ENCODE measurements around the gene GFAP.

GFAP gene

DNA sequence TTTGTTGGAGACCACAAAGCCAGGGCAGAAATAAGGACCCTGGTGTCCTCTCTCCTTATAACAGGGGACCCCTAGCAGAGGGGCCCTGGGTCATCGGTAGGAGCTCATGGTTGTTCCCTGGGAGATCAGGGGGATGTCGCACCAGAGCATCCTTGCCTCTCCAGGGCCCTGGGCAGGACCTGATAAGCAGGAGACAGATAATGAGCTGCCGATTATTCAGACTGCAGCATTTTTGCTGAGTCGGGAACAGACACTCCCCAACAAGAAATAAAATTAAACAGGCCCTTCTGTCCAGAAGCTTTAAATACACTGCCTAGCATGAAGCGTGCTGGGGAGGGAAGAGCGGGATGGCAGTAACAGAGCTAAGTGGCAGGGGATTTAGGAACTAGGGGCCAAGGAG, 15.4 kb upstream of the GFAP start:
- no peak for DNase-seq

- DNase-seq, result no peak
Measured at GRCh38 chr17:44928950-44929720, 13.8 kb upstream of the GFAP start.

DNA sequence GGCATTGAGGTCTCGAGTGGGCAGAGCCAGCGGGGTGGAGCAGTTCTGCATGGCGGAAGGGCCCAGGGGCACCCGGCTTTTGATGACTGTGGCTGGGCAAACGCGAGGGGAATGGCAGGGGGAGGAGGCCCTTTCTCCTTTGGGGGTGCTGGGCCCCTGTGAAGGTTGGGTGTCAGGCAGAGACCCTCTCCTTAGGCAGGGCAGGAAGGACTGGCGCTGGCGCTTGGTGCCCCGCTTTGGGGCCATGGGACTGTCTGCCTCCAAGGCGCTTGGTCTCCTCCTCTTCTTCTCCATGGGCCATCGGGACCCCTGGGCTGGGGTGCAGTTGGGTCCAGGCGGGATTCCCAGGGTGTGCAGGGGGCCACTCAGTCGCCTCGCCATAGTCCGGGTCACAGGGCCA, 12.8 kb upstream of the GFAP start:
- no peak for DNase-seq

- DNase-seq, result no peak
Measured at GRCh38 chr17:44927696-44928095, 12.4 kb upstream of the GFAP start.

DNA sequence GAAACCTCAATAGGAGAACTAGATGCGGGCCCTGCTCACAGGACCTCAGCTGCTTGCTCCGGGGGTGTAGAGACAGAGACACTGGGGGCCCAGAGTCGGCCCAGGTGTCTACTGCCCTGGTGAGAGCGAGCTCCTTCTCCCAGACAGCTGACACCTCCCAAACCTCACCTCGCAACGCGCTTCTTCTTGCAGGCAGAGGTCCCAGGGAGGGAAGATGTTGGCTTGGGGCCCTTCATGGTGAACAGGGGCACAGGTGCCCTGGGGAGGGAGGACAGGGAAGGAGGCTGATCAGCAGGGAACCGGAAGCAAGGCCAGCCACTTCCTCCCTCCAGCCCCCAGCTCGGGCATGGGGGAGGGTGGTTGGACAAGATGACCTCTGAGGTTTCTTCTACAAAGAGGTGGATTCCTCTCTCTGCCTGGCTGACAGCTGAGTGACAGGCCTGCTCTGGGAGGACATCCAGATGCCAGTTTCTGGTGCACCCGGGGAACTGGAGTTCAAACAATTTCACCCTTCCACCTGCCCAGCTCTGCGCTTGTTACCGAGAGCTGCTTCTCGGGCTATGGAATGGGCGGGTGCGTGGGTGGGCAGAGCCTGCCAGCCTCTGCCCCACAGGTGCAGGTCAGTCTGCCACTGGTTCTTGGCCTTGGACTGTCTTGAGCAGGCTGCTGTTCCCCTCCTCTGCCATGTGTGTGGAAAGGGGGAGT, 11.7 kb upstream of the GFAP start:
- no peak for DNase-seq

DNA sequence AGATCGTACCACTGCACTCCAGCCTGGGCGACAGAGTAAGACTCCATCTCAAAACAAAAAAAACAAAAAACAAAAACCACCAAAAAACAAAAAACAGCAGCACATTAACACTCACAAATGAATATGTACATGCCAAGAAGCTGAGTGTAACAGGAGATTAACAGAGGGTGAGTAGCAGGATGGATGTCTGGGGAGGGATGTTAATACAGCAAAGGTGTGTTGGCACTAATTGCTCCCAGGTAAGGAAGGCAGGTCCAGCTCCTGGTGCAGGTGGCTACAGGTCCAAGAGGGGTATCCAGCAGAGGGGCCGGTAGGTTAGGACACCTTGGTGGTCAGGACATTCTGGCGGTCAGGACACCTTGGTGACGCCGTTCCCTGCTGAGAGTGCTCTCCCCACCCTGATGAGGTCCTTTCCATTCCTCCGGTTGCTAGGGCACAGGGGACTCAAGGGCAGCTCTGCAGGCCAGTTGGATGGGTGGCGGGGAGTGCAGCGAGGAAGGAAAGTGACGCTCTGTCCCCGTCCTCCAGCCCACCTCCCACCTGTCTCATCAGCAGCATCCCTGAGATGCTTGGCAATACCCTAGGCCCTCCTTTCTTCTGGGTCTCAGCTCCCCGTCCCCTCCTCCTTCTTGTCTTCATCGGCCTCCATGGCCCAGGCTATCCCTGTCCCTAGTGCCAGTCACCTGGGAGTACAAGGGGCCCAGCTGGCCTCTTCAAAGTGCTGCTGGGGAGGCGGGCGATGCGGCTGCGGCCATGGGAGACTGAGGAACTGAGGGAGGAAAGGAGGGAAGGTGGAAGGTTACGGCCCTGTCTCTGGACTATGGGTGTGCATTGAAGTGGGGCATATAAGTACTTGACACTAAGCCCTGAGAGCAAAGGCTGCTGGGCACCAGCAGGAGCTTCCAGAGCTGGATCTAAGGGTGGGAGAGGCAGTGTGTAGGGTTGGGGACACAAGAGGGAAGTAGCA, 10.7 kb upstream of the GFAP start:
- DNase-seq, result no peak

GRCh38 chr17:44924107-44924544, 8.8 kb upstream of the GFAP start:
- DNase-seq, result no peak

DNA sequence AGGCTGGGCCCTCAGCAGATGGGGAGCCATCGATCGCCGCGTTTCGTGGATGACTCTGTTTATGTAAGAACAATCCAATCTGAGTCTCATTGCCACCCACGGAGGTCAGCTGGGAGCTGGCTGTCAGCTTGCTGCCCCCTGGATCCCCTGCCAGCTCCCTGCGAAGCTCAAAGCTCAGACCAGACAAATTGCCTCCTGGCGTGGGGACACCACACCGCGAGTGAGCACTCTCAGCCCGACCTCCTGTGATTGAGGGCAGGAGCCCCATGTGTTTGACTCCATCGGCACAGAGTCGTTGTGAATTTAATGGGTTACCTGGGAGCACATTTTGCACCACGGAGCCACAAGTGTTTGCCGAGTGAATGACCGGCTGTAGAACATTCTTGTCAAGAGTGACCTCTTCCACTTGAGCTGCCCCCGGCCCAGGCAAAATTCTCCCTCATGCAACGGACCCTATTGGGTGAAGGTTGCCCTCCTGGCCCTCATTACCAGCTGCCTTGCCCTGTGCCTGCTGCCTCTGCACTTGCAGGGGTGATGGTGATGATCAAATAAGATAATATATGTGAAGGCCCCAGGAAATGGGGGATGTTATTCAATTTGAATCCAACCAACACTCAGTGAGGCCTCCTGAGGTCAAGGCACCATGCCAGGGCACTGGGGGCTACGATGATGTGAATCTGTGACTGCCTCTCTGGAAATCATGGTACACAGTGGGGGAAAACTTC, 7.6 kb upstream of the GFAP start:
- no peak for DNase-seq

DNA sequence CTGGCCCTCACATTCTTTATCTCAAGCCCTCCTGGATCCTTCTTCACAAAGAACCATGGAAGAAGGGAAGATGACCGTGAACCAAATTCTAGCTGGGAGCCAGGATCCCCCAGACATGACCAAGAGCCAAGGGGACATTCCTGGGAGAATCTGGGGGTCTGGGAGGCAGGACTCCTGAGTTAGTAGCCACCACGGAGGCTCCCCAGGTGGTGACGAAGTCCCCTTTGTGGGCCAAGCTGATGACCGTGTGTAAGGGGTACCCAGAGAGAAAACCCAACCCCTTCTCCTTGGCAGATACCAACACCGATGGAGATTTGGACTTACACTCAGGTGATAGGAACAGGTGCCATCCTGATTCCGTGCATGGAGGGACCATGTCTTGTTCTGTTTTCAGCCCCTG, 6.8 kb upstream of the GFAP start:
- no peak for DNase-seq

GRCh38 chr17:44921122-44921882, 6.0 kb upstream of the GFAP start:
- DNase-seq, result no peak

DNA sequence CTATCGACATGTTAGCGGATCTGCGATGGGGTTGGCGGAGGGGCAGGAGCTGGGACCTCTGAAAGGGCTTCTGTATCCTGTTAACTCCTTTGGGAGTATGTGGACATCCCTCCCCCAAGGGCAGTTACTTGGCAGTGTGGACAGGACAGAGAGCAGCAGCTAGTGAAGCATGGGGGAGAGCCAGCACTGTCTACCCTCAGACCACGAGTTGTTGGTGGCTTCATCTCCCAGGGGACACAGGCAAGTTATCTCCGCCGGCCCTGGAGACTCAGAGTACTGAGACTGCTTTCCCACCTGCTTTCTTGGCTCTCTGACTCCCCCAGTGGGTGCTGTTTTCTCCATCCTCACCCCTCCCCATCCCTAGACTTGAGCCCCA, 5.3 kb upstream of the GFAP start:
- no peak for DNase-seq

DNA sequence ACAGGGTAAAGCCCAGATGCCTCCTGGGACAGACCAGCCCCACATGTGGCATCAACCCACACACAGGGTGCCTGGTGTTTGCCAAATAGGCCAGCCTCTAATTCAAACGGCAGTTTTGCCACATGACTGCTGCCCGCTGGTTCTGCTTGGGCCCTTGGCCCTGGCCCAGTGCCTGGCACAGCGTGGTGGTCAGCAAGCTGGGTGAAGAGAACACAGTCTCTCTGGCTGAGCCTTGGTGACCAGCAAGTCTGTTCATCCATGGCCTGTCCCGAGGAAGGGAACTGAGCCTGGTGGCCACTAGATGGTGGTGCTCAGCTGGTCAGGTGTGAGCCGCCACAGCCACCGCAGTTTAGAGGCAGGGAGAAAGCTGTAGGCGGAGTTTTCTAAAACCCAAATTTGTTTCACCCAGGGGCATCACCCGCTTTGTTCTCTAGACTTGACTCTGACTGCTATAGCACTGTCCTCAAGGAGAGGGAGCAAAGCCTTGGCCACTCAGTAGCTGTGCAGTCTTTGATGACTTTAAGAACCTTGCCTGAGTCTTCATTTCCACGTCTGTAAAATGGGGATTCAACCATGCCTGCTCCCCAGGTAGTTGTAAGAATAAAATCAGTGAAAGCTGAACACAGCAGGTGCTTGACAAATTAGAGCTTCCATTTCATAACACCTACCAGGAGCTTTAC, 4.7 kb upstream of the GFAP start:
- DNase-seq, result no peak

DNA sequence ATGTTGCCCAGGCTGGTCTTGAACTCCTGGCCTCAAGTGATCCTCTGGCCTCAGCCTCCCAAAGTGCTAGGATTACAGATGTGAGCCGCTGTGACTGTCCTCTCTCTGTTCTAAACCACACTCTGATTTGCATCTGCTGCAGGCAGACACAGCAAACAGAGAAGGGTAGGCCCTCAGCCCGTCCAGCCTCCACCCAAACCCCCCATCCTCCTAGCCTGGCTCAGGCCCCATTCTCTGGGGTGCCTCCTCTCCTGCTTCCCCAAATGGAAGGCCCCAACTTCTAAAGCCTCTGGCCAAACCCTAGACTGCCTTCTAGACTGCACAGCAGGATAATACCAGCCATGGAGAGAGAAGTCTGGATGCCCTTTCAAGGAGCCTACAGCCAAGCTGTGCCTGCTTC, 4.1 kb upstream of the GFAP start:
- DNase-seq, result no peak

DNA sequence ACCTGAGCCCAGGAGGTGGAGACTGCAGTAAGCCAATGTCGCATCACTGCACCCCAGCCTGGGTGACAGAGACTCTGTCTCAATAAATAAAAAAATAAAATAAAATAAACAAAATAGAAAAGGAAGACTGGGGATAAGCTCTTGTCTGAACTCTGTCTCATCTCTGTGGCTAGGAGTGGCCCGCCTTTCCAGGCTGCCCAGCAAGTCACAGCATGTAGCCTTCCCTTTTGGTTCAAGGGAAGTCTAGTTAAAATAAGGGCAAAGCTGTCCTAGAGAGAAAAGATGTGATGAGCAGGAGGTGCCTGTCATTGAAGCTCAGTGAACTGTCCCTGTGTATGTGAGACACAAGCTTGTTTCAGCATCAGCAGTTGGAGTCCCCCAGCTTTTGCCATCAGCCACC, 2.7 kb upstream of the GFAP start:
- no peak for DNase-seq

DNA sequence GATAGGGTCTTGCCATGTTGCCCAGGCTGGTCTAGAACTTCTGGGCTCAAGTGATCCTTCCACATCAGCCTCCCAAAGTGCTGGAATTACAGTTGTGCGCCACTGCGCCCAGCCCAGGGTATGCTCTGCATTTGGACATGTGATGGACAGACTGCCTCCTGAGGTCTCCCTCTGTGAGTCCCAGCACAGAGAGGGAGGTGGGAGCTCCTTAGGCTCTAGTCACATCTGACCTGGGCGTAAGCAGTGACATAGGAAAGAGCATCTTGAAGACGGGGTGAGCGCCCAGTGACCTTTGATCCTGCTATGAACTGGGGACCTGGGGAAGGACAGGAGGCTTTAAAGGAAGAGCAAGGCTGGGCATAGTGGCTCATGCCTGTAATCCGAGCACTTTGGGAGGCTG, 2.2 kb upstream of the GFAP start:
- DNase-seq, result no peak

DNA sequence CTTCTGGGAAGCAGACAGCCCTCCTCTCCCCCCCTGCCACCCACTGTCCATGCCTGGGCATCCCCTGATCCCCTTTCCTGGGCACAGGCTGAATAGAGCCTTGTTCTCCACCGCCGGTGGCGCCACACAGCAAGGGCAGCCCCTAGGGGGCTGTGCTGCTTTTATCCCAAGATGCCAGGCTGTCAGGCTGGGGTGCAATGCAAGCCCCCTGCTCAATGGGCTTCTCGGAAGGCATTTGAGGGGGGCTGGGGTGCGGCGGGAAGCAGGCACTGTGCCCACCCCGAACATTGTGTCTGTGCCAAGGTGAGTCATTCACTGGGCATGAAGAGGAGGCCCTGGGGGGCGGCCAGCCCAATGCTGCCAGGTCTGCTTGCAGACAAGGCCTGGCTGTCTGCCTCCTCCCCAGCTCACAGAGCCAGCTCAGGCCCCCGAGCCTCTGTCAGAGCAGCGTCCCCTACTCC, 1.5 kb upstream of the GFAP start:
- DNase-seq, result no peak

DNA sequence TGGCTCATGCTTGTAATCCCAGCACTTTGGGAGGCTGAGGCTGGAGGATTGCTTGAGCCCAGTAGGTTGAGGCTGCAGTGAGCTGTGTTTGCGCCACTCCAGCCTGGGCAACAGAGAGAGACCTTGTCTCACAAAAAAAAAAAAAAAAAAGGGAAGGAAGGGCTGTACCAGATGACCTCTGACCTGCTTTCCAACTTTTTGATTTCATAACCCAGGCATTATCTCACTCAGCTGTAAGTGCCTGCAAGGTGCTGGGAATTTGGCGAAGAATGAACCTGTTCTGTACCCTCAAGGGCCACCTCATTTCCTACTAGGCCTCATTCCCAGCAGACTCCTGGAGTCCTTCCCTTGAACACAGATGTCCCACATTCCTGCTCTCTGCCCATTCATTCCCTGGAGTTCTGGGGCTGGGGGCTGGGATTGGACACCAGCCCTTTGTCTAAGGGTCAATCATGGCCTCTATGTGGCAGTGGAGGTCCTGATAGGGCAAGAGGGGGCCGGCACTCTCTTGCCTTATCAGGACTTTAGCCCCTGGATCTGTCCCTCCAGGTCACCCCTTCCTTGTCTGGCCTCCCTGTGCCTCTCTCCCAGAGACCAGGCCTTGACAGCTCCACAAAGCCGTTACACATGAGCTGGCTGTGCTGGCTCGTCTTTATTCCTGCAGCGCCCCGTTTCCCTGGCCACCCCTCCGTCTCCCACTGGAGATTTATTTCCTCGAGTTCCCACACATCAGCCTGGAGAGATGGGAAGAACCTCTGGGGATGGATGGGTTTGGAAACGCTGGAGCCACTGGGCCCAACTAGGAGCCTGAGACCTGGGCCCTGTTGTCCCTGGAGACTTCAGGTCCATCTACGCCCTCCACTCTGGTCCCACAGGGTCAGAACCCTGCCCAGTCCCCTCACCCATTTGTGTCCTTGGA, 821 bp upstream of the GFAP start:
- no peak for DNase-seq

- DNase-seq, result no peak
Measured at GRCh38 chr17:44914698-44915271, 515 bp downstream of the GFAP start.

- DNase-seq, result no peak
Measured at GRCh38 chr17:44914148-44914547, 1.2 kb downstream of the GFAP start.

DNA sequence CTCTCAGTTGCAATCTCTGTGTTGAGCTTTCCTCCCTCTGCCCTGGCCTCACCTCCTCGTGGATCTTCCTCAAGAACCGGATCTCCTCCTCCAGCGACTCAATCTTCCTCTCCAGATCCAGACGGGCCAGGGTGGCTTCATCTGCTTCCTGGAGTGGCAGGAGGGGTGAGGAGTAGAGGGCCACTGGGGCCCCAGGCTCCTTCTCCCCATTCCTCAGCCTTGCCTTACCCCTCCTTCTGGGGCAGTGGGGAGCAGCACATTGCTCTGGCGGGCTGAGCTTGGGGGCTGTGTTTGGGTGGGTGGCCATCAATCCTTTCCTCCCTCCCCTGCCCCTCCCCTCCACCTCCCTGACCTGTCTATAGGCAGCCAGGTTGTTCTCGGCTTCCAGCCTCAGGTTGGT, 1.6 kb downstream of the GFAP start:
- DNase-seq, result no peak

All from NCI-H524 treated with DMSO at 0.1 percent for 48 hours (cell line).